ENCODE results near the gene LIME1. TPM values are rescaled to one million over a fixed set of nuclear protein-coding genes. Genes with fewer than 3 reads are reported as not detected.
A peak's percentile ranks its signal among the peaks of the same experiment; 100 is the strongest.

The LIME1 gene
- total and polyA plus RNA-seq, 12 donors: 0.79 to 15.7 (median 3.0) TPM

- H3K36me3 ChIP-seq: peaks cover 0 to 56% (median 21%) of the 10 kb centered on the region in 9 donors
- intact Hi-C loops (cut with DNase I): loop anchor here in 1 of 10 donors (10.0 kb wide), 1 partner anchor 83 kb away; the partner anchor contains the start of genes RTEL1 and STMN3
These were observed 1.2 kb downstream of the LIME1 start for GRCh38 chr20:63737695-63737944.

GRCh38 chr20:63737945-63738686, 1.7 kb downstream of the LIME1 start:
- no peak for ATAC-seq
- Histone ChIP-seq H3K36me3 (peaks cover 0 to 59% (median 26%) of the 10 kb centered on the region in 9 donors), H3K4me3 (peak overlapping the region; percentile 1 to 79 (median 61)), H3K9me3 (no peaks in the 10 kb centered on the region), H3K27me3 (peaks cover 0 to 19% (median 0%) of the 10 kb centered on the region in 7 donors), H3K4me1 (peaks cover 31 to 52% (median 38%) of the 10 kb centered on the region in 9 donors), H3K27ac (peak overlapping the region in 8 of 10 donors; percentile 89 to 97 (median 95))
- intact Hi-C loops (cut with DNase I): loop anchor here in 1 of 10 donors (10.0 kb wide), 1 partner anchor 83 kb away; the partner anchor contains the start of genes RTEL1 and STMN3
- DNase-seq: no peak
- 30% methylated on average over 32 to 43 of the region's 43 CpGs for WGBS, 2 donors
- TF ChIP-seq CTCF (IDR thresholded peaks at IDR 0.05): no peak

More at GRCh38 chr20:63737695-63737944, 1.2 kb downstream of the LIME1 start:
- ATAC-seq (no peak), DNase-seq (no peak)
- Histone ChIP-seq H3K27ac (peak overlapping the region in 1 of 10 donors; percentile 89), H3K4me1 (peaks cover 28 to 51% (median 38%) of the 10 kb centered on the region in 9 donors), H3K9me3 (no peaks in the 10 kb centered on the region), H3K27me3 (peaks cover 0 to 19% (median 0%) of the 10 kb centered on the region in 7 donors), H3K4me3 (peak overlapping the region in 9 of 10 donors; percentile 1 to 79 (median 42))
- no peak for TF ChIP-seq CTCF (IDR thresholded peaks at IDR 0.05)
- 4 to 14% methylated on average over 23 to 26 of the region's 26 CpGs for WGBS, 2 donors

GRCh38 chr20:63738687-63739129, 2.2 kb downstream of the LIME1 start:
- Histone ChIP-seq H3K4me3 (peak overlapping the region; percentile 38 to 79 (median 62)), H3K9me3 (no peaks in the 10 kb centered on the region), H3K4me1 (peaks cover 31 to 52% (median 38%) of the 10 kb centered on the region in 9 donors), H3K27ac (peak overlapping the region; percentile 72 to 98 (median 95)), H3K27me3 (peaks cover 0 to 19% (median 0%) of the 10 kb centered on the region in 7 donors), H3K36me3 (peaks cover 0 to 59% (median 26%) of the 10 kb centered on the region in 9 donors)
- DNase-seq: peak; percentile 67 to 78
- peak in 1 of 9 donors; percentile 5 for TF ChIP-seq CTCF (IDR thresholded peaks at IDR 0.05)
- ATAC-seq: peak; percentile 32 to 53 (median 44)
- intact Hi-C loops (cut with DNase I): loop anchor here in 1 of 10 donors (10.0 kb wide), 1 partner anchor 84 kb away; the partner anchor contains the start of genes RTEL1 and STMN3
- WGBS, 2 donors: 10 to 17% methylated on average over 26 of the region's 26 CpGs
